Memory B cell (primary cell): ENCODE results near the gene CSF1R.
"Not testable (repeated sequence)": the region's sequence is repeated elsewhere in the genome, so short reads cannot be mapped to it uniquely, and the experiment has no call there.

Experiments used
- ATAC-seq: fragments of 150-1000 bp; cut with Tn5 transposase; 2 replicates; pipeline ENCODE4 v1.10.0; 2021; ENCODE audit warnings: low read depth, mild to moderate bottlenecking, moderate library complexity
- DNase-seq, 2 donors: peaks; one replicate each; pipeline ENCODE4 v3.0.0; 2022; ENCODE audit warnings: low spot score in 2 of 2
- H3K27ac Mint-ChIP-seq: one replicate; pipeline ENCODE4 v1.8.0; 2022; ENCODE audit warnings: mild to moderate bottlenecking, moderate library complexity, mixed read lengths
- H3K27me3 Mint-ChIP-seq: one replicate; pipeline ENCODE4 v1.8.0; 2022; ENCODE audit warnings: mixed read lengths
- H3K36me3 Mint-ChIP-seq: one replicate; pipeline ENCODE4 v1.8.0; 2022; ENCODE audit warnings: mild to moderate bottlenecking, mixed read lengths
- H3K4me1 Mint-ChIP-seq: one replicate; pipeline ENCODE4 v1.8.0; 2022; ENCODE audit warnings: mixed read lengths
- H3K4me3 Mint-ChIP-seq: one replicate; pipeline ENCODE4 v1.8.0; 2022; ENCODE audit warnings: mild to moderate bottlenecking, moderate library complexity, mixed read lengths
- H3K9me3 Mint-ChIP-seq: one replicate; pipeline ENCODE4 v1.8.0; 2022; ENCODE audit warnings: mixed read lengths

CSF1R gene

GRCh38 chr5:150053713-150054392 is 32.5 kb downstream of the CSF1R start:
- Mint-ChIP-seq H3K27ac (no peak overlapping the region), H3K4me3 (no peak overlapping the region), H3K36me3 (peaks cover 40% of the 10 kb centered on the region), H3K4me1 (no peaks in the 10 kb centered on the region), H3K9me3 (no peaks in the 10 kb centered on the region), H3K27me3 (no peaks in the 10 kb centered on the region)
- DNase-seq (no peak), ATAC-seq (no peak)

- H3K4me3 Mint-ChIP-seq = no peak overlapping the region
- no peak overlapping the region for H3K27ac Mint-ChIP-seq
- no peak for DNase-seq
- no peak for ATAC-seq
- H3K27me3 Mint-ChIP-seq = no peaks in the 10 kb centered on the region
- no peaks in the 10 kb centered on the region for H3K9me3 Mint-ChIP-seq
- no peaks in the 10 kb centered on the region for H3K4me1 Mint-ChIP-seq
- H3K36me3 Mint-ChIP-seq = peaks cover 46% of the 10 kb centered on the region
Measured at GRCh38 chr5:150052956-150053712, 33.2 kb downstream of the CSF1R start.

- ATAC-seq (no peak), DNase-seq (no peak)
- H3K27ac Mint-ChIP-seq = no peak overlapping the region
- H3K9me3 Mint-ChIP-seq = no peaks in the 10 kb centered on the region
- peaks cover 50% of the 10 kb centered on the region for H3K36me3 Mint-ChIP-seq
- H3K4me3 Mint-ChIP-seq = no peak overlapping the region
- no peaks in the 10 kb centered on the region for H3K27me3 Mint-ChIP-seq
- H3K4me1 Mint-ChIP-seq = no peaks in the 10 kb centered on the region
Measured at GRCh38 chr5:150052226-150052955, 34.0 kb downstream of the CSF1R start.

- H3K27ac Mint-ChIP-seq = no peak overlapping the region
- peaks cover 52% of the 10 kb centered on the region for H3K36me3 Mint-ChIP-seq
- no peaks in the 10 kb centered on the region for H3K9me3 Mint-ChIP-seq
Measured at GRCh38 chr5:150051657-150052195, 34.6 kb downstream of the CSF1R start.

GRCh38 chr5:150050172-150050811 is 36.1 kb downstream of the CSF1R start:
- not testable (repeated sequence) for H3K27me3 Mint-ChIP-seq, H3K4me3 Mint-ChIP-seq, H3K4me1 Mint-ChIP-seq, H3K27ac Mint-ChIP-seq, DNase-seq, H3K9me3 Mint-ChIP-seq, ATAC-seq
- H3K36me3 Mint-ChIP-seq = peaks cover 52% of the 10 kb centered on the region

More at GRCh38 chr5:150051657-150052195, 34.6 kb downstream of the CSF1R start:
- Mint-ChIP-seq H3K4me3 (no peak overlapping the region), H3K27me3 (no peaks in the 10 kb centered on the region), H3K4me1 (no peaks in the 10 kb centered on the region)
- ATAC-seq = no peak
- no peak for DNase-seq

- no peak overlapping the region for H3K27ac Mint-ChIP-seq
- no peak for ATAC-seq
Measured at GRCh38 chr5:150046031-150046430, 40.3 kb downstream of the CSF1R start.

GRCh38 chr5:150045549-150045948 is 40.8 kb downstream of the CSF1R start:
- DNase-seq (no peak), ATAC-seq (no peak)
- Mint-ChIP-seq H3K27me3 (no peaks in the 10 kb centered on the region), H3K4me3 (no peak overlapping the region), H3K27ac (no peak overlapping the region), H3K36me3 (peaks cover 58% of the 10 kb centered on the region), H3K4me1 (peaks cover 3% of the 10 kb centered on the region), H3K9me3 (no peaks in the 10 kb centered on the region)

More at GRCh38 chr5:150046031-150046430, 40.3 kb downstream of the CSF1R start:
- Mint-ChIP-seq H3K4me1 (peaks cover 3% of the 10 kb centered on the region), H3K27me3 (no peaks in the 10 kb centered on the region), H3K36me3 (peaks cover 58% of the 10 kb centered on the region), H3K4me3 (no peak overlapping the region), H3K9me3 (no peaks in the 10 kb centered on the region)
- DNase-seq = no peak

GRCh38 chr5:150044712-150045111 is 41.6 kb downstream of the CSF1R start:
- Mint-ChIP-seq H3K36me3 (peaks cover 57% of the 10 kb centered on the region), H3K4me3 (no peak overlapping the region), H3K27ac (peak overlapping the region; percentile 22), H3K9me3 (no peaks in the 10 kb centered on the region), H3K4me1 (peaks cover 3% of the 10 kb centered on the region), H3K27me3 (no peaks in the 10 kb centered on the region)
- no peak for DNase-seq
- no peak for ATAC-seq

GRCh38 chr5:150044329-150044681 is 42.0 kb downstream of the CSF1R start:
- ATAC-seq (no peak), DNase-seq (no peak)
- H3K27ac Mint-ChIP-seq = peak overlapping the region; percentile 25
- H3K9me3 Mint-ChIP-seq = no peaks in the 10 kb centered on the region
- no peak overlapping the region for H3K4me3 Mint-ChIP-seq
- peaks cover 57% of the 10 kb centered on the region for H3K36me3 Mint-ChIP-seq
- no peaks in the 10 kb centered on the region for H3K27me3 Mint-ChIP-seq
- peaks cover 3% of the 10 kb centered on the region for H3K4me1 Mint-ChIP-seq

- H3K27ac Mint-ChIP-seq = peak overlapping the region; percentile 25
- peaks cover 3% of the 10 kb centered on the region for H3K4me1 Mint-ChIP-seq
- no peak overlapping the region for H3K4me3 Mint-ChIP-seq
- H3K36me3 Mint-ChIP-seq = peaks cover 54% of the 10 kb centered on the region
- H3K27me3 Mint-ChIP-seq = no peaks in the 10 kb centered on the region
- DNase-seq = no peak
- no peak for ATAC-seq
- no peaks in the 10 kb centered on the region for H3K9me3 Mint-ChIP-seq
Measured at GRCh38 chr5:150043657-150044328, 42.6 kb downstream of the CSF1R start.

GRCh38 chr5:150042459-150042858 is 43.9 kb downstream of the CSF1R start:
- no peak overlapping the region for H3K4me3 Mint-ChIP-seq
- DNase-seq (no peak), ATAC-seq (no peak)
- H3K27me3 Mint-ChIP-seq = no peaks in the 10 kb centered on the region
- H3K27ac Mint-ChIP-seq = peak overlapping the region; percentile 29
- H3K9me3 Mint-ChIP-seq = no peaks in the 10 kb centered on the region
- peaks cover 6% of the 10 kb centered on the region for H3K4me1 Mint-ChIP-seq
- H3K36me3 Mint-ChIP-seq = peaks cover 55% of the 10 kb centered on the region

- Mint-ChIP-seq H3K4me3 (no peak overlapping the region), H3K27ac (no peak overlapping the region)
Measured at GRCh38 chr5:150038547-150038946, 47.8 kb downstream of the CSF1R start.

GRCh38 chr5:150036513-150036912 is 49.8 kb downstream of the CSF1R start:
- Mint-ChIP-seq H3K9me3 (no peaks in the 10 kb centered on the region), H3K4me3 (no peak overlapping the region), H3K27ac (no peak overlapping the region), H3K27me3 (no peaks in the 10 kb centered on the region), H3K4me1 (peaks cover 12% of the 10 kb centered on the region), H3K36me3 (peaks cover 62% of the 10 kb centered on the region)
- ATAC-seq (no peak), DNase-seq (no peak)

More at GRCh38 chr5:150038547-150038946, 47.8 kb downstream of the CSF1R start:
- Mint-ChIP-seq H3K4me1 (peaks cover 12% of the 10 kb centered on the region), H3K36me3 (peaks cover 66% of the 10 kb centered on the region), H3K27me3 (no peaks in the 10 kb centered on the region), H3K9me3 (no peaks in the 10 kb centered on the region)
- DNase-seq = no peak
- ATAC-seq = no peak
